ENCODE measurements around the gene SCRT2.

Gene SCRT2

DNA sequence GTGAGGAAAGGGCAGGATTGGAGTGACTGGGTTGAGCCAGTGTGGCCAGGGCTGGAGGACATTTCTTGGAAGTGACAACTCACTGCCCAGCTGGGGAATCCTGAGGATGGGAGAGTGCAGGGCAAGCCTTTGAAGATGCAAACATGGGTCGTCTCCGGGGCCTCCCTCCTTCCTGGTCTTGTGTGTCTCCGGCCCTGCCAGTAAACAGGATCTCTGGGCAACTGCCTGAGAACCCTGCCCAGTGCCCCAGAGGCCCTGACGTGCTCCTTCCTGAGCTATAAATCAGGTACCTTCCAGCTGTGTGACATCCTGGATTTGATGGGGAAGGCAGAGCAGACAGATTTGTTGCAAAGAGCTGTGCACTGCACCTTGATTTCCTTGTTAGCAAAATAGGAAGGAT, 52.6 kb downstream of the SCRT2 start:
- DNase-seq: no peak

DNA sequence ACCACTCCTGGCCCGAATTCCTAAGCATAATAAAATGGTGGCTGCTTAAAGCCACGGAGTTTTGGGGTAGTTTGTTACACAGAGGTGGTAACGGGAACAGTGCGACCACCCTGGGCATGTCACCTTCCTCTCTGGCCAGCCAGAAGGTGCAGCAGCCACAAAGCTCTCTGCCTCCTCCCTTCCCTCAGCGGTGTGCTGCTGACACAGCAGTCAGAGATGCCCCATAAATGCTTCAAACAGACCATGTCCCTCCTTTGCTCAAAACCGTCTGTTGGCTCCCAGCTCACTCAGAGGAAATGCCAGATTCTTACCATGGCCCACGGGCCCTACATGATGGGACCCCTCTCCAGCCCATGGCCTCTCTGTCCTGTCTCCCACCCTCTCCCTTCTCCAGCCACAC, 53.4 kb downstream of the SCRT2 start:
- DNase-seq: no peak

GRCh38 chr20:621125-621756, 54.4 kb downstream of the SCRT2 start:
- DNase-seq: no peak

GRCh38 chr20:620246-620645, 55.4 kb downstream of the SCRT2 start:
- DNase-seq: no peak

- no peak for DNase-seq
Observed at GRCh38 chr20:618980-619379, 56.6 kb downstream of the SCRT2 start.

- DNase-seq: no peak
Observed at GRCh38 chr20:617934-618690, 57.5 kb downstream of the SCRT2 start.

GRCh38 chr20:615514-615913, 60.1 kb downstream of the SCRT2 start:
- DNase-seq: no peak

- peak; percentile 62 for DNase-seq
Observed at GRCh38 chr20:611843-612185, 63.8 kb downstream of the SCRT2 start.
